ENCODE results near the gene MSX1. TPM values are rescaled to one million over a fixed set of nuclear protein-coding genes. Genes with fewer than 3 reads are reported as not detected.

Gene MSX1
- polyA plus RNA-seq, 2 of the 4 experiments (the other 2 are of a cell fraction) = 2.2 to 2.8 TPM

DNA sequence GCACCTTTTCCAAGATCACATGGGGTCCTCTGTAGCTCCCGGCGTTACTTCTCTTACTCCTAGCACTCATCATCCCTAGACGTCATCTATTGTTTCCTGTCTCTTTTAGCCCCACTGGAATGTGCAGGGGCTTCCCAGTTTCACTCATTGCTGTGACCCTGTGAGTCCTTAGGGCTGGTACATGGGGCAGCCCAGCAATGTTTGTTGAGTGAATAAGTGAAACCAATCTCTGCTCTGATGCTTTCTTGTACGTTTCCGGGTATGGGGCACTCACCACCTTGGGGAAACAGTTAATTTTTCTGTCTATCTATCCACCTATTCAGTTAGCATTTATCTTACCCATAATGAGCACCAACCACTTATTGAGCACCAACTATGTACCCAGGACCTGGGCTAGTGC lies 16.1 kb downstream of the MSX1 start:
- ChIA-PET CTCF (no interaction called here), POLR2A (no interaction called here)
- Histone ChIP-seq H3K27ac (no peak overlapping the region), H3K4me2 (no peak overlapping the region), H3K4me3 (no peak overlapping the region), H3K4me1 (peaks cover 6% of the 10 kb centered on the region; the same call in 1 of the 3 replicates), H3K9me3 (no peaks in the 10 kb centered on the region)
- no peak for DNase-seq (ENCODE audit: low read depth in 1 of 2, low spot score in 1 of 2)
- no peak for ATAC-seq
- FAIRE-seq = no peak
- WGBS (ENCODE audit: missing lambda C conversion rate) = 33% methylated on average over 5 of the region's 5 CpGs
- TF ChIP-seq EHF (CRISPR knock-in tag; IDR thresholded peaks at IDR 0.05) (no peak), KDM5A (IDR thresholded peaks at IDR 0.05) (no peak), NPAS2 (CRISPR knock-in tag; IDR thresholded peaks at IDR 0.05; ENCODE audit: borderline replicate concordance) (no peak), TFCP2L1 (CRISPR knock-in tag; IDR thresholded peaks at IDR 0.05) (no peak), BCL3 (IDR thresholded peaks at IDR 0.05) (no peak), BHLHE40 (IDR thresholded peaks at IDR 0.05; ENCODE audit: low read depth, low read length) (no peak), POLR2AphosphoS2 (conservative IDR thresholded peaks at IDR 0.05; ENCODE audit: low read length) (no peak), RARB (CRISPR knock-in tag; IDR thresholded peaks at IDR 0.05) (no peak), GATA3 (IDR thresholded peaks at IDR 0.05; ENCODE audit: borderline replicate concordance) (no peak), HOXB13 (CRISPR knock-in tag; IDR thresholded peaks at IDR 0.05; ENCODE audit: low read depth) (no peak), NR3C1 (IDR thresholded peaks at IDR 0.05) (no peak), FOSL2 (IDR thresholded peaks at IDR 0.05) (no peak), FOSL2 (CRISPR knock-in tag; IDR thresholded peaks at IDR 0.05) (no peak), ELK1 (IDR thresholded peaks at IDR 0.05; ENCODE audit: low read depth, low read length) (no peak), RFX5 (IDR thresholded peaks at IDR 0.05) (no peak), EP300 (IDR thresholded peaks at IDR 0.05) (no peak), ESRRA (IDR thresholded peaks at IDR 0.05; ENCODE audit: borderline replicate concordance, low read length) (no peak)
- TF ChIP-seq, protein P1, sequence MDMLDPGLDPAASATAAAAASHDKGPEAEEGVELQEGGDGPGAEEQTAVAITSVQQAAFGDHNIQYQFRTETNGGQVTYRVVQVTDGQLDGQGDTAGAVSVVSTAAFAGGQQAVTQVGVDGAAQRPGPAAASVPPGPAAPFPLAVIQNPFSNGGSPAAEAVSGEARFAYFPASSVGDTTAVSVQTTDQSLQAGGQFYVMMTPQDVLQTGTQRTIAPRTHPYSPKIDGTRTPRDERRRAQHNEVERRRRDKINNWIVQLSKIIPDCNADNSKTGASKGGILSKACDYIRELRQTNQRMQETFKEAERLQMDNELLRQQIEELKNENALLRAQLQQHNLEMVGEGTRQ (IDR thresholded peaks at IDR 0.05) = no peak
- TF ChIP-seq, protein P2, sequence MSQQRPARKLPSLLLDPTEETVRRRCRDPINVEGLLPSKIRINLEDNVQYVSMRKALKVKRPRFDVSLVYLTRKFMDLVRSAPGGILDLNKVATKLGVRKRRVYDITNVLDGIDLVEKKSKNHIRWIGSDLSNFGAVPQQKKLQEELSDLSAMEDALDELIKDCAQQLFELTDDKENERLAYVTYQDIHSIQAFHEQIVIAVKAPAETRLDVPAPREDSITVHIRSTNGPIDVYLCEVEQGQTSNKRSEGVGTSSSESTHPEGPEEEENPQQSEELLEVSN (IDR thresholded peaks at IDR 0.05; ENCODE audit: borderline replicate concordance, low read depth) = no peak
- TF ChIP-seq, protein P3, sequence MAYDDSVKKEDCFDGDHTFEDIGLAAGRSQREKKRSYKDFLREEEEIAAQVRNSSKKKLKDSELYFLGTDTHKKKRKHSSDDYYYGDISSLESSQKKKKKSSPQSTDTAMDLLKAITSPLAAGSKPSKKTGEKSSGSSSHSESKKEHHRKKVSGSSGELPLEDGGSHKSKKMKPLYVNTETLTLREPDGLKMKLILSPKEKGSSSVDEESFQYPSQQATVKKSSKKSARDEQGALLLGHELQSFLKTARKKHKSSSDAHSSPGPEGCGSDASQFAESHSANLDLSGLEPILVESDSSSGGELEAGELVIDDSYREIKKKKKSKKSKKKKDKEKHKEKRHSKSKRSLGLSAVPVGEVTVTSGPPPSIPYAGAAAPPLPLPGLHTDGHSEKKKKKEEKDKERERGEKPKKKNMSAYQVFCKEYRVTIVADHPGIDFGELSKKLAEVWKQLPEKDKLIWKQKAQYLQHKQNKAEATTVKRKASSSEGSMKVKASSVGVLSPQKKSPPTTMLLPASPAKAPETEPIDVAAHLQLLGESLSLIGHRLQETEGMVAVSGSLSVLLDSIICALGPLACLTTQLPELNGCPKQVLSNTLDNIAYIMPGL (CRISPR knock-in tag; IDR thresholded peaks at IDR 0.05; ENCODE audit: borderline replicate concordance) = no peak

GRCh38 chr4:4876945-4877661 lies 17.6 kb downstream of the MSX1 start:
- Histone ChIP-seq H3K4me1 (no peaks in the 10 kb centered on the region), H3K4me2 (no peak overlapping the region), H3K9me3 (no peaks in the 10 kb centered on the region), H3K27ac (no peak overlapping the region), H3K4me3 (no peak overlapping the region)
- FAIRE-seq = no peak
- ChIA-PET POLR2A (no interaction called here), CTCF (interaction anchor here (0.6 to 1.3 kb wide), 3 partner anchors 208 to 1907 kb away, joined by 3 to 4 read pairs (median 3); no protein-coding TSS in a partner anchor)
- 63% methylated on average over 12 of the region's 12 CpGs for WGBS (ENCODE audit: missing lambda C conversion rate)
- ATAC-seq = no peak
- TF ChIP-seq MYC (IDR thresholded peaks at IDR 0.05; ENCODE audit: borderline replicate concordance, low read length) (no peak), ZC3H11A (IDR thresholded peaks at IDR 0.05) (no peak), CHD2 (IDR thresholded peaks at IDR 0.05; ENCODE audit: low read length, partially characterized antibody) (no peak), CEBPB (IDR thresholded peaks at IDR 0.05) (no peak), CBX8 (IDR thresholded peaks at IDR 0.05) (no peak), ELK1 (IDR thresholded peaks at IDR 0.05; ENCODE audit: low read depth, low read length) (no peak), HEYL (CRISPR knock-in tag; IDR thresholded peaks at IDR 0.05) (no peak)
- TF ChIP-seq, protein P2 (IDR thresholded peaks at IDR 0.05; ENCODE audit: borderline replicate concordance, low read depth) = no peak
- no peak for DNase-seq (ENCODE audit: low read depth in 1 of 2, low spot score in 1 of 2)

Data from A549 (cell line).